ENCODE results near the gene MAGEB6B.
"Not testable (repeated sequence)": the region's sequence is repeated elsewhere in the genome, so short reads cannot be mapped to it uniquely, and the experiment has no call there.

The MAGEB6B gene, protein sequence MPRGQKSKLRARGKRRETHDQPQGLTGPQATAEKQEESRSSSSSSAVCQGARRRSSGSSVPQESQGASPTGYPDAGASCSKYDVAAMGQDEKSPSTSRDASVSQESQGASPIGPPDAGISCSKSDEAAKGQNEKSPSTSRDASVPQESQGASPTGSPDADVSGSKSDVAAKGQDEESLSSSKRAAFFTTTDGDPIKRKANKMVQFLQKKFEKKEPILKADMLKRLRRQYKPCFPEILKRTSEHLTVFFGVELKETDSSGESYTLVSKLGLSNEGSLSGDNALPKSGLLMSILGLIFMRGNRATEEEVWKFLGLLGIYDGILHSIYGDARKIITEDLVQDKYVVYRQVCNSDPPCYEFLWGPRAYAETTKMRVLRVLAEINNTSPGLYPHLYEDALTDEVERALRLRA

DNA sequence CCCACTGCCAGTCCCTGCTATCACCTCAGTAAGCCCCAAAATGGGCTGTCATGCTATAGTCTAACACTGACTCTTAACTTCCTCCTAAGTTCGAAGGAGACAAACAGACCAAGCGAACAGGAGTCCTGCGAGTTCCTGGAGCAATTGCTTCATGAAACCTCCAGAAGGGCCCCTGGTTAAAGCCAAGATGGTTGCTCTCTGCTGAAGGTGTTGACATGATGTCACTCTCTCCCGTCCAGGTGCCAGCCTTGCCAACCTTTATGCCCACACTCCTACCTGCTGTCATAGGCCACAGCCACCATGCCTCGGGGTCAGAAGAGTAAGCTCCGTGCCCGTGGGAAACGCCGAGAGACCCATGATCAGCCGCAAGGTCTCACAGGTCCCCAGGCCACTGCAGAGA is at the start of gene MAGEB6B:
Gene MAGEB6B, plus strand, starts transcription at position 301 of the 400 bp plus-strand sequence. Its CDS starts 0 bp downstream, at position 301.
- no peak for DNase-seq (ENCODE audit: low read depth)

GRCh38 chrX:26138274-26138673 is 22.1 kb upstream of the MAGEB6B start, which contains the start of gene MAGEB18:
Gene MAGEB18 (plus strand): TSS chrX:26138343. CDS start chrX:26138986, 643 bp downstream.
- DNase-seq (ENCODE audit: low read depth) = no peak

GRCh38 chrX:26146024-26146423 is 14.4 kb upstream of the MAGEB6B start:
- no peak for DNase-seq (ENCODE audit: low read depth)

DNA sequence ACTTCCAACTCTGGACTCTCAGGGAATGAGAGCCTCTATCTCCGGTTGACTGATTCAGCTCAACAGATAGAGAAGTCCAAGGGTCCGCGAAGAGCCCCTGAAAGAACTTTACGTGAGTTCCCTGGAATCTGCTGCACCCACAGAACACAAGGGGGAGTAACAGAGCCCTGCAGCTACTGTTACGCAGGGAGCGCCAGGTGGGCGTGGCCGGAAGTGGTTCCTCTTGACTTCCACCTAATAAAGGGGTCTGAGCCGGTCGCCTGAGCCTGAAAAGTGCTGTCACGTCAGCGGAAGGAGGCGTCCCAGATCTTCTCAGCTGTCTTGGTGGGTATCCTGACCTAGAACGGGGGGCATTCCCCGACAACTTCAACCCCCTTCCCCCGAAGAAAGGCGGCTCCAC is 31.8 kb downstream of the MAGEB6B start, which contains the start of gene MAGEB6:
Gene MAGEB6, plus strand, starts transcription at position 237 of the 400 bp plus-strand sequence. CDS start 1,407 bp downstream, outside the sequence.
- DNase-seq (ENCODE audit: low read depth) = no peak

DNA sequence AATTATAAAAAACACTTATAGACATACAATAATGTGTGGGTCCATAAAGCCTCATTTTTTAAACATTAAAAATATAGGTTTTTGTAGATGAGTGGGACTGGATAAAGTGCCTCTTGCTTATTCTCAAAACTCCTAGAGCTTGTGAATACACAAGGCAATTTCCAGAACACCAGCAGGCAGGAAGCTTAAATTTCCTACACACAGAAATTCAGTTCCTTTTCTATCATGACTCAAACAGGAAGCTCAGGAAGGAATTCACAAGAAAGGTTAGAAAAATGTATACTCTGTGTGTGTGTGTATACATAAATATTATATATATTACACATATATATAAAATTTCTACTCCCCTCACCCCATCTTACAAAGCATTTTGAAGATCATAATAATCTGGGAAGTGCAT is 43.2 kb downstream of the MAGEB6B start:
- no peak for DNase-seq (ENCODE audit: low read depth)

GRCh38 chrX:26204717-26205116 is 44.3 kb downstream of the MAGEB6B start:
- DNase-seq (ENCODE audit: low read depth) = not testable (repeated sequence)

DNA sequence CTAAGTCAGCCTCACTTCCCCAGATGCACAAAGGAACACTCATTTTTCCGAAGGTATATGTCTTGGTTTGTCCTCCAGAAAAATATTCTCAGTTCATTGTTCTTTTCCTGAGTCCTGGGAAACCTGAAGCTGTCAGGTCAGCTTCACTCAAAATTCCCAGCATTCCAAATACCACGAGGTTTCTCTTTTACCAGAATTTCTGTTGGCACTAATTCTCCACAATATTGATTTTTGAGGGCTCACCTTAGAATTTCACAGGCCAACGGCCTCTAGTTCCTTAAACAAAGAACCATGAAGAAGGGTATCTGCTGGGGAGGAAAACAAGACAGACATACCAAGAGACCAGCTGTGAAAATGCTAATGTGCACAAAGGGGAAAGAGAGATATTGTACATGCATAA is 47.6 kb downstream of the MAGEB6B start:
- no peak for DNase-seq (ENCODE audit: low read depth)
